GM18861 (cell line): ENCODE data around the gene RNU6-9.

Experiments used
- ATAC-seq: cut with Tn5 transposase; IDR thresholded peaks from one replicate; pipeline ENCODE4 v1.9.1; 2021; ENCODE audit not compliant: unreplicated experiment

The RNU6-9 gene

GRCh38 chr19:861141-861755 lies 32.0 kb upstream of the RNU6-9 start:
- ATAC-seq: no peak

GRCh38 chr19:861756-862580 lies 31.3 kb upstream of the RNU6-9 start:
- ATAC-seq: no peak

GRCh38 chr19:862581-863314 lies 30.5 kb upstream of the RNU6-9 start:
- no peak for ATAC-seq

- no peak for ATAC-seq
These were observed 30.0 kb upstream of the RNU6-9 start for GRCh38 chr19:863315-863620.

- no peak for ATAC-seq
These were observed 26.4 kb upstream of the RNU6-9 start for GRCh38 chr19:866769-867300.

- ATAC-seq: no peak
These were observed 25.9 kb upstream of the RNU6-9 start for GRCh38 chr19:867301-867793.

GRCh38 chr19:867855-868457 lies 25.3 kb upstream of the RNU6-9 start:
- ATAC-seq: no peak

- no peak for ATAC-seq
These were observed 24.6 kb upstream of the RNU6-9 start for GRCh38 chr19:868458-869244.

- ATAC-seq: no peak
These were observed 23.8 kb upstream of the RNU6-9 start for GRCh38 chr19:869245-870177.

- ATAC-seq: no peak
These were observed 23.0 kb upstream of the RNU6-9 start for GRCh38 chr19:870314-870713.

- ATAC-seq: no peak
These were observed 22.3 kb upstream of the RNU6-9 start for GRCh38 chr19:870963-871401.

- ATAC-seq: no peak
These were observed 21.6 kb upstream of the RNU6-9 start for GRCh38 chr19:871446-872265.

GRCh38 chr19:872266-872951 lies 20.9 kb upstream of the RNU6-9 start:
- no peak for ATAC-seq

GRCh38 chr19:873084-873483 lies 20.2 kb upstream of the RNU6-9 start:
- no peak for ATAC-seq

GRCh38 chr19:873561-874041 lies 19.7 kb upstream of the RNU6-9 start:
- ATAC-seq: no peak

- ATAC-seq: no peak
These were observed 17.9 kb upstream of the RNU6-9 start for GRCh38 chr19:875265-875879.

GRCh38 chr19:876089-876488 lies 17.2 kb upstream of the RNU6-9 start:
- ATAC-seq: no peak
